ENCODE measurements around the gene SOBP. TPM values are rescaled to one million over a fixed set of nuclear protein-coding genes. Genes with fewer than 3 reads are reported as not detected.

SOBP gene
- polyA plus RNA-seq, 1 donor: 4.6 TPM

GRCh38 chr6:107655864-107656263 lies 165.9 kb downstream of the SOBP start:
- H3K27me3 ChIP-seq (ENCODE audit: control insufficient read depth, insufficient read depth, low read length): no peaks in the 10 kb centered on the region
- no peak overlapping the region for H3K4me3 ChIP-seq (ENCODE audit: low read length)
- 100% methylated on average over 1 of the region's 2 CpGs for WGBS (ENCODE audit: insufficient coverage, low lambda C conversion rate)
- H3K9me3 ChIP-seq (ENCODE audit: control insufficient read depth, low read depth, low read length): no peaks in the 10 kb centered on the region
- no peaks in the 10 kb centered on the region for H3K4me1 ChIP-seq (ENCODE audit: control insufficient read depth, insufficient read depth, low read length)
- H3K36me3 ChIP-seq (ENCODE audit: control insufficient read depth, insufficient read depth, low read length): no peaks in the 10 kb centered on the region
- no peak for DNase-seq
- no peak overlapping the region for H3K27ac ChIP-seq (ENCODE audit: low read length)

GRCh38 chr6:107656401-107656800 lies 166.5 kb downstream of the SOBP start:
- WGBS (ENCODE audit: insufficient coverage, low lambda C conversion rate): no CpG with 5 or more reads among the region's 1 CpG
- Histone ChIP-seq H3K27ac (ENCODE audit: low read length) (no peak overlapping the region), H3K27me3 (ENCODE audit: control insufficient read depth, insufficient read depth, low read length) (no peaks in the 10 kb centered on the region), H3K4me3 (ENCODE audit: low read length) (no peak overlapping the region), H3K9me3 (ENCODE audit: control insufficient read depth, low read depth, low read length) (no peaks in the 10 kb centered on the region), H3K4me1 (ENCODE audit: control insufficient read depth, insufficient read depth, low read length) (no peaks in the 10 kb centered on the region), H3K36me3 (ENCODE audit: control insufficient read depth, insufficient read depth, low read length) (no peaks in the 10 kb centered on the region)
- no peak for DNase-seq

- Histone ChIP-seq H3K4me3 (ENCODE audit: low read length) (no peak overlapping the region), H3K9me3 (ENCODE audit: control insufficient read depth, low read depth, low read length) (no peaks in the 10 kb centered on the region), H3K4me1 (ENCODE audit: control insufficient read depth, insufficient read depth, low read length) (no peaks in the 10 kb centered on the region), H3K27me3 (ENCODE audit: control insufficient read depth, insufficient read depth, low read length) (no peaks in the 10 kb centered on the region), H3K36me3 (ENCODE audit: control insufficient read depth, insufficient read depth, low read length) (no peaks in the 10 kb centered on the region), H3K27ac (ENCODE audit: low read length) (no peak overlapping the region)
- WGBS (ENCODE audit: insufficient coverage, low lambda C conversion rate): no CpG with 5 or more reads among the region's 8 CpGs
- no peak for DNase-seq
These were observed 167.0 kb downstream of the SOBP start for GRCh38 chr6:107656883-107657282.

GRCh38 chr6:107657373-107657754 lies 167.4 kb downstream of the SOBP start:
- H3K27ac ChIP-seq (ENCODE audit: low read length): no peak overlapping the region
- H3K4me3 ChIP-seq (ENCODE audit: low read length): no peak overlapping the region

GRCh38 chr6:107657755-107658461 lies 168.0 kb downstream of the SOBP start:
- WGBS (ENCODE audit: insufficient coverage, low lambda C conversion rate): no CpG with 5 or more reads among the region's 17 CpGs
- peak overlapping the region; percentile 27 for H3K27ac ChIP-seq (ENCODE audit: low read length)
- no peak overlapping the region for H3K4me3 ChIP-seq (ENCODE audit: low read length)

More at GRCh38 chr6:107657373-107657754, 167.4 kb downstream of the SOBP start:
- no peak for DNase-seq
- Histone ChIP-seq H3K27me3 (ENCODE audit: control insufficient read depth, insufficient read depth, low read length) (no peaks in the 10 kb centered on the region), H3K9me3 (ENCODE audit: control insufficient read depth, low read depth, low read length) (no peaks in the 10 kb centered on the region), H3K4me1 (ENCODE audit: control insufficient read depth, insufficient read depth, low read length) (no peaks in the 10 kb centered on the region), H3K36me3 (ENCODE audit: control insufficient read depth, insufficient read depth, low read length) (no peaks in the 10 kb centered on the region)
- no CpG with 5 or more reads among the region's 3 CpGs for WGBS (ENCODE audit: insufficient coverage, low lambda C conversion rate)

GRCh38 chr6:107658920-107659865 lies 169.3 kb downstream of the SOBP start:
- Histone ChIP-seq H3K4me1 (ENCODE audit: control insufficient read depth, insufficient read depth, low read length) (no peaks in the 10 kb centered on the region), H3K4me3 (ENCODE audit: low read length) (no peak overlapping the region), H3K36me3 (ENCODE audit: control insufficient read depth, insufficient read depth, low read length) (no peaks in the 10 kb centered on the region), H3K27me3 (ENCODE audit: control insufficient read depth, insufficient read depth, low read length) (no peaks in the 10 kb centered on the region), H3K9me3 (ENCODE audit: control insufficient read depth, low read depth, low read length) (no peaks in the 10 kb centered on the region), H3K27ac (ENCODE audit: low read length) (no peak overlapping the region)
- 90% methylated on average over 5 of the region's 18 CpGs for WGBS (ENCODE audit: insufficient coverage, low lambda C conversion rate)
- no peak for DNase-seq

More at GRCh38 chr6:107657755-107658461, 168.0 kb downstream of the SOBP start:
- Histone ChIP-seq H3K27me3 (ENCODE audit: control insufficient read depth, insufficient read depth, low read length) (no peaks in the 10 kb centered on the region), H3K9me3 (ENCODE audit: control insufficient read depth, low read depth, low read length) (no peaks in the 10 kb centered on the region), H3K4me1 (ENCODE audit: control insufficient read depth, insufficient read depth, low read length) (no peaks in the 10 kb centered on the region), H3K36me3 (ENCODE audit: control insufficient read depth, insufficient read depth, low read length) (no peaks in the 10 kb centered on the region)
- peak in 1 of 2 donors; percentile 60 for DNase-seq

GRCh38 chr6:107660839-107661238 lies 170.9 kb downstream of the SOBP start:
- Histone ChIP-seq H3K27me3 (ENCODE audit: control insufficient read depth, insufficient read depth, low read length) (no peaks in the 10 kb centered on the region), H3K9me3 (ENCODE audit: control insufficient read depth, low read depth, low read length) (no peaks in the 10 kb centered on the region), H3K4me3 (ENCODE audit: low read length) (no peak overlapping the region), H3K36me3 (ENCODE audit: control insufficient read depth, insufficient read depth, low read length) (no peaks in the 10 kb centered on the region), H3K27ac (ENCODE audit: low read length) (no peak overlapping the region), H3K4me1 (ENCODE audit: control insufficient read depth, insufficient read depth, low read length) (no peaks in the 10 kb centered on the region)
- 100% methylated on average over 1 of the region's 11 CpGs for WGBS (ENCODE audit: insufficient coverage, low lambda C conversion rate)
- DNase-seq: no peak

- no CpG with 5 or more reads among the region's 7 CpGs for WGBS (ENCODE audit: insufficient coverage, low lambda C conversion rate)
- Histone ChIP-seq H3K4me1 (ENCODE audit: control insufficient read depth, insufficient read depth, low read length) (peaks cover 3% of the 10 kb centered on the region), H3K27me3 (ENCODE audit: control insufficient read depth, insufficient read depth, low read length) (no peaks in the 10 kb centered on the region), H3K9me3 (ENCODE audit: control insufficient read depth, low read depth, low read length) (no peaks in the 10 kb centered on the region), H3K27ac (ENCODE audit: low read length) (no peak overlapping the region), H3K4me3 (ENCODE audit: low read length) (no peak overlapping the region), H3K36me3 (ENCODE audit: control insufficient read depth, insufficient read depth, low read length) (no peaks in the 10 kb centered on the region)
- DNase-seq: no peak
These were observed 171.4 kb downstream of the SOBP start for GRCh38 chr6:107661291-107661690.

- Histone ChIP-seq H3K36me3 (ENCODE audit: control insufficient read depth, insufficient read depth, low read length) (no peaks in the 10 kb centered on the region), H3K4me1 (ENCODE audit: control insufficient read depth, insufficient read depth, low read length) (peaks cover 12% of the 10 kb centered on the region), H3K4me3 (ENCODE audit: low read length) (no peak overlapping the region), H3K9me3 (ENCODE audit: control insufficient read depth, low read depth, low read length) (no peaks in the 10 kb centered on the region), H3K27me3 (ENCODE audit: control insufficient read depth, insufficient read depth, low read length) (no peaks in the 10 kb centered on the region), H3K27ac (ENCODE audit: low read length) (no peak overlapping the region)
- no CpG with 5 or more reads among the region's 4 CpGs for WGBS (ENCODE audit: insufficient coverage, low lambda C conversion rate)
- no peak for DNase-seq
These were observed 172.4 kb downstream of the SOBP start for GRCh38 chr6:107662333-107662732.

GRCh38 chr6:107663308-107663707 lies 173.4 kb downstream of the SOBP start:
- Histone ChIP-seq H3K4me3 (ENCODE audit: low read length) (no peak overlapping the region), H3K4me1 (ENCODE audit: control insufficient read depth, insufficient read depth, low read length) (peaks cover 12% of the 10 kb centered on the region), H3K27ac (ENCODE audit: low read length) (no peak overlapping the region), H3K27me3 (ENCODE audit: control insufficient read depth, insufficient read depth, low read length) (no peaks in the 10 kb centered on the region), H3K9me3 (ENCODE audit: control insufficient read depth, low read depth, low read length) (no peaks in the 10 kb centered on the region), H3K36me3 (ENCODE audit: control insufficient read depth, insufficient read depth, low read length) (no peaks in the 10 kb centered on the region)
- 100% methylated on average over 2 of the region's 6 CpGs for WGBS (ENCODE audit: insufficient coverage, low lambda C conversion rate)
- DNase-seq: no peak

Data from large intestine (tissue), 3 donors.